ENCODE data around the gene SP9. TPM values are rescaled to one million over a fixed set of nuclear protein-coding genes. Genes with fewer than 3 reads are reported as not detected.

The SP9 gene
- total RNA-seq, 1 experiment from 2014 or later: 1.3 TPM

Other genes starting within 250 kb of the SP9 start
- 92.2 and 122 TPM in 2 replicates for gene OLA1, start 86.4 kb upstream of the SP9 start, total RNA-seq (2014; rRNA removed; shearing (Covaris generic))
- gene SCRN3, start 60.8 kb downstream of the SP9 start, total RNA-seq (2014; rRNA removed; shearing (Covaris generic)): 15.9 and 31.0 TPM in 2 replicates
- gene GPR155, start 152.1 kb downstream of the SP9 start, total RNA-seq (2014; rRNA removed; shearing (Covaris generic)): 3.4 and 4.9 TPM in 2 replicates

All from SJSA1 (cell line).